Endodermal cell (in vitro differentiated cells): ENCODE results near the gene IQUB. TPM values are rescaled to one million over a fixed set of nuclear protein-coding genes. Genes with fewer than 3 reads are reported as not detected.

ENCODE experiments used
- DNase-seq: peaks from one replicate; pipeline ENCODE4 v3.0.0-alpha.2; 2017
- H3K27ac ChIP-seq: 2 replicates; pipeline ENCODE4 v1.5.1; 2013; ENCODE audit warnings: mild to moderate bottlenecking, low read depth, low read length, moderate library complexity
- H3K27me3 ChIP-seq: 2 replicates; pipeline ENCODE4 v1.6.1; 2013; ENCODE audit warnings: mild to moderate bottlenecking, low read length, moderate library complexity; ENCODE audit not compliant: insufficient read depth, control insufficient read depth, poor library complexity, severe bottlenecking
- H3K36me3 ChIP-seq: 2 replicates; pipeline ENCODE4 v1.7.0; 2013; ENCODE audit warnings: mild to moderate bottlenecking, low read length, moderate library complexity; ENCODE audit not compliant: control insufficient read depth, insufficient read depth
- H3K4me1 ChIP-seq: one replicate; pipeline ENCODE4 v1.7.0; 2013; ENCODE audit warnings: low read length; ENCODE audit not compliant: control insufficient read depth, insufficient read depth
- H3K4me3 ChIP-seq: 2 replicates; pipeline ENCODE4 v1.5.1; 2013; ENCODE audit warnings: mild to moderate bottlenecking, low read length, moderate library complexity
- H3K9ac ChIP-seq: 2 replicates; pipeline ENCODE4 v1.6.1; 2013; ENCODE audit warnings: mild to moderate bottlenecking, low read length, moderate library complexity; ENCODE audit not compliant: poor library complexity, severe bottlenecking; ENCODE audit errors: extremely low read depth
- H3K9me3 ChIP-seq: 2 replicates; pipeline ENCODE4 v1.6.1; 2013; ENCODE audit warnings: mild to moderate bottlenecking, low read length, moderate library complexity; ENCODE audit not compliant: control insufficient read depth
- H3K27ac Mint-ChIP-seq: 2 replicates; pipeline ENCODE4 v1.8.0; 2020; ENCODE audit warnings: mixed read lengths
- H3K27me3 Mint-ChIP-seq: 2 replicates; pipeline ENCODE4 v1.8.0; 2021; ENCODE audit warnings: mild to moderate bottlenecking, mixed read lengths; ENCODE audit not compliant: insufficient read depth
- H3K36me3 Mint-ChIP-seq: 2 replicates; pipeline ENCODE4 v1.8.0; 2020; ENCODE audit warnings: low read depth, mixed read lengths
- H3K4me1 Mint-ChIP-seq: 2 replicates; pipeline ENCODE4 v1.8.0; 2020; ENCODE audit warnings: mixed read lengths
- H3K4me3 Mint-ChIP-seq: 2 replicates; pipeline ENCODE4 v1.8.0; 2020; ENCODE audit warnings: mild to moderate bottlenecking, moderate library complexity, mixed read lengths
- H3K9me3 Mint-ChIP-seq: 2 replicates; pipeline ENCODE4 v1.8.0; 2020; ENCODE audit warnings: mild to moderate bottlenecking, mixed read lengths
- CTCF ChIP-seq: fragments of 200-600 bp; sonication (generic); conservative IDR thresholded peaks from 2 replicates; pipeline ENCODE4 v1.5.0; 2021; ENCODE audit warnings: antibody characterized with exemption, mild to moderate bottlenecking
- WGBS, 2 experiments: methylation state at CpG; one replicate each; pipeline versions ENCODE4 v1.1.5 to v1.1.7; 2013; ENCODE audit warnings: missing lambda C conversion rate in 2 of 2, mixed read lengths in 1 of 2; ENCODE audit not compliant: insufficient coverage in 1 of 2, insufficient read length in 1 of 2; 5-methylcytosine and 5-hydroxymethylcytosine counted together
- long read RNA-seq, 4 experiments: library from polyadenylated mRNA in 2 of 4; library from RNA in 1 of 4; library from capped mRNA in 1 of 4; stranded (forward) in 3 of 4; unstranded in 1 of 4; transcript quantifications; one replicate each; pipeline ENCODE4 v2.0.0, GENCODE V29; 2020 to 2021; ENCODE audit warnings: inconsistent platforms in 1 of 4
- polyA plus RNA-seq, 2 experiments: library from polyadenylated mRNA; stranded (reverse); fragments of 50-300 nt; gene quantifications; one replicate each; pipeline ENCODE4 v1.2.3, GENCODE V29; 2013
- total RNA-seq, 2 donors: library from RNA; stranded (reverse); fragmentation: NEBNext Ultra II Directional in 1 of 2; extraction: Animal tissue kit (Norgen Biotek cat#: 25700) in 1 of 2; gene quantifications; 2 replicates in 1 of 2; 3 replicates in 1 of 2; pipeline ENCODE4 v1.2.1, GENCODE V29; 2021

The IQUB gene
- total RNA-seq: 1 to 10 TPM in 1 of 2 donors, under 1 TPM in 1; 0.88 to 2.1 TPM
- polyA plus RNA-seq (2013, experiment 1 of 2): 1.2 TPM
- polyA plus RNA-seq (2013, experiment 2 of 2): 1.6 TPM
- long read RNA-seq, experiment 1: 0 reads
- long read RNA-seq, experiment 2: 0 reads
- long read RNA-seq, experiment 3, partial matches to known transcripts: 1 of 6 reads
- long read RNA-seq, experiment 3, other reads (novel, unspliced or antisense): 1 of 6 reads
- long read RNA-seq, experiment 4, partial matches to known transcripts: 1 of 2 reads
- long read RNA-seq, experiment 4, other reads (novel, unspliced or antisense): 1 of 2 reads

- H3K4me3 ChIP-seq: peak within 1 kb of the TSS; percentile 88
- Mint-ChIP-seq H3K4me1 (peaks cover 6% of the 10 kb centered on the region), H3K9me3 (no peaks in the 10 kb centered on the region), H3K27ac (peak within 1 kb of the TSS; percentile 86), H3K36me3 (no peaks in the 10 kb centered on the region), H3K4me3 (peak within 1 kb of the TSS; percentile 84), H3K27me3 (peaks cover 22% of the 10 kb centered on the region)
- peak within 1 kb of the TSS; percentile 77 for H3K9ac ChIP-seq
- H3K27ac ChIP-seq: peak within 1 kb of the TSS; percentile 68
- TF ChIP-seq CTCF: no peak
- no peaks in the 10 kb centered on the region for H3K36me3 ChIP-seq
- H3K4me1 ChIP-seq: no peaks in the 10 kb centered on the region
- H3K9me3 ChIP-seq: no peaks in the 10 kb centered on the region
- DNase-seq: peak; percentile 99
- 0% methylated on average over 21 to 54 of the region's 54 CpGs for WGBS, 2 experiments
- H3K27me3 ChIP-seq: peaks cover 12% of the 10 kb centered on the region
Observed at GRCh38 chr7:123534383-123535260, at the start of gene IQUB. Gene IQUB (minus strand): TSS chr7:123534595. CDS start chr7:123512340, 22,255 bp downstream.

- no peak overlapping the region for H3K4me3 Mint-ChIP-seq
- no peak for TF ChIP-seq CTCF
- H3K27me3 ChIP-seq: no peaks in the 10 kb centered on the region
- H3K27ac Mint-ChIP-seq: no peak overlapping the region
- no peaks in the 10 kb centered on the region for H3K9me3 Mint-ChIP-seq
- no peak for DNase-seq
- no peaks in the 10 kb centered on the region for H3K4me1 ChIP-seq
- peaks cover 5% of the 10 kb centered on the region for H3K27me3 Mint-ChIP-seq
- H3K36me3 Mint-ChIP-seq: no peaks in the 10 kb centered on the region
- no peaks in the 10 kb centered on the region for H3K36me3 ChIP-seq
- H3K9me3 ChIP-seq: no peaks in the 10 kb centered on the region
- 95 to 100% methylated on average over 4 of the region's 4 CpGs for WGBS, 2 experiments
- H3K4me1 Mint-ChIP-seq: peaks cover 6% of the 10 kb centered on the region
- H3K9ac ChIP-seq: no peak overlapping the region
- H3K27ac ChIP-seq: no peak overlapping the region
- H3K4me3 ChIP-seq: no peak overlapping the region
Observed at GRCh38 chr7:123583821-123584220, 49.4 kb upstream of the IQUB start.

- TF ChIP-seq CTCF: peak; percentile 6
Observed at GRCh38 chr7:123581162-123581459, 46.7 kb upstream of the IQUB start.

More at GRCh38 chr7:123581162-123581459, 46.7 kb upstream of the IQUB start:
- Histone ChIP-seq H3K36me3 (no peaks in the 10 kb centered on the region), H3K27me3 (no peaks in the 10 kb centered on the region), H3K9ac (no peak overlapping the region), H3K27ac (no peak overlapping the region), H3K4me1 (no peaks in the 10 kb centered on the region), H3K4me3 (no peak overlapping the region), H3K9me3 (no peaks in the 10 kb centered on the region)
- Mint-ChIP-seq H3K4me1 (peaks cover 6% of the 10 kb centered on the region), H3K4me3 (no peak overlapping the region), H3K27ac (no peak overlapping the region), H3K27me3 (peaks cover 3% of the 10 kb centered on the region), H3K36me3 (no peaks in the 10 kb centered on the region), H3K9me3 (no peaks in the 10 kb centered on the region)
- no peak for DNase-seq
- WGBS, 2 experiments: 40% methylated on average over 1 of the region's 2 CpGs; no CpG with 5 or more reads in 1 of the 2 experiments
